Measurements from ENCODE around the gene CCM2. TPM values are rescaled to one million over a fixed set of nuclear protein-coding genes. Genes with fewer than 3 reads are reported as not detected.

CCM2 gene
- total RNA-seq, 2 experiments from 2014 or later, result 48.8 to 52.8 TPM

DNA sequence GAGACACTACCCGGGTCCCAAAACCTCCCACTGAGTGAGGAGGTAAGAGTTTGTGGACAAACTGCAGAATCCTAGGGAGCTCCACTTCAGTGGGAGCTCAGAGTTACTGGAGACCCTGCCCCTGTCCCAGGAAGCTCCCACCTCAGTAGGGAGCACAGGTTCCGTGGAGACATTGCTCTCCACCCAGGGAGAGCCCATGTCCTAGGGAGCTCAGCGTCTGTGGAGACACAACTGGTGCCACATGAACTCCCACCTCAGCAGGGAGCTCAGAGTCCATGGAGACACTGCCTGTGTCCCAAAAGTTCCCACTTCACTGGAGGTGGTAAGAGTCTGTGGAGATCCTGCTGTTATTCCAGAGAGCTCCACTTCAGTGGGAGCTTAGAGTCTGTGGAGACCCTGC is 27.4 kb upstream of the CCM2 start:
- Mint-ChIP-seq H3K4me3 (no peak overlapping the region), H3K4me1 (ENCODE audit: low read depth) (peaks cover 33% of the 10 kb centered on the region)

DNA sequence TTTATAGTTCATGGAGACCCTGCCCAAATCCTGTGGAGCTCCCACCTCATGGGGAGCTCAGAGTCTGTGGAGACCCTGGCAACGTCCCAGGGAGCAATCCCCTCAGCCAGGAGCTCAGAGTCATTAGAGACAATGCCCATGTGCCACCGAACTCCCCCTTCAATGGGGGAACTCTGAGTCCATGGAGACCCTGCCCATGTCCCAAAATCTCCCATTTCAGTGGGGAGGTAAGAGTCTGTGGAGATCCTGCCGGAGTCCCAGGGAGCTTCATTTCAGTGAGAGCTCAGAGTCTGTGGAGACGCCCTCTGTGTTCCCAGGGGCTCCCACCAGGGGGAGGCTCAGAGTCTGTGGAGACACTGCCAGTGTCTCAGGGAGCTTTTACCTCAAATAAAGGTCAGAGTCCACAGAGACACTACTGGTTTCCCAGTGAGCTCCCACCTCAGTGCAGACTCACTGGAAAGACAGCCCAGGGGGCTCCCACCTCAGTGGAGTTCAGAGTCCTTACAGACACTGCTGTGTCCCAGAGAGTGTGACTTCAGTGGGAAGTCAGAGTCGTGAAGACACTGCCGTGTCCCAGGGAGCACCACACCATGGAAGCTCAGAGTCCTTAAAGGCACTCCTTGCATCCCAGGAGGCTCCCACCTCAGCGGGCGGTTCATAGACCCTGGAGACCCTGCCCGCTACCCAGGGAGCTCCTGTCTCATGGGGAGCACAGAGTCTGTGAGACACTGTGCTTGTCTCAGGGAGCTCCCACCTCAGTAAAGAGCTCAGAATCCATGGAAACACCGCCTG is 26.2 kb upstream of the CCM2 start:
- H3K4me1 Mint-ChIP-seq (ENCODE audit: low read depth), result peaks cover 45% of the 10 kb centered on the region
- H3K27me3 Mint-ChIP-seq, result no peaks in the 10 kb centered on the region
- TF ChIP-seq CTCF (IDR thresholded peaks at IDR 0.05), result peak; percentile 67
- DNase-seq, result peak; percentile 45 to 78 (median 65)
- peak overlapping the region in 1 of 2 donors; percentile 1 for H3K27ac ChIP-seq (ENCODE audit: low read depth in 1 of 2, low read length in 2 of 2)
- H3K27me3 ChIP-seq (ENCODE audit: control insufficient read depth in 1 of 2, insufficient read depth in 2 of 2, low read length in 2 of 2), result no peaks in the 10 kb centered on the region
- no peaks in the 10 kb centered on the region for H3K9me3 ChIP-seq (ENCODE audit: control insufficient read depth in 1 of 2, insufficient read depth in 1 of 2, low read length in 2 of 2)
- ChIA-PET CTCF (interaction anchor here (0.6 to 3.9 kb wide), 37 partner anchors 9 to 176 kb away, joined by 3 to 62 read pairs (median 5); partner anchors contain the start of genes CCM2 and TBRG4), POLR2A (interaction anchor here (1.0 to 16.1 kb wide), 15 partner anchors 9 to 1048 kb away, joined by 3 to 321 read pairs (median 7); partner anchors contain the start of genes CCM2, H2AZ2, TBRG4 and UBE2D4)
- H3K27ac Mint-ChIP-seq, result peak overlapping the region; percentile 95
- H3K36me3 ChIP-seq (ENCODE audit: insufficient read depth, low read length), result peaks cover 82% of the 10 kb centered on the region
- peak; percentile 48 for ATAC-seq (ENCODE audit: poor library complexity)
- peaks cover 73% of the 10 kb centered on the region for H3K4me1 ChIP-seq (ENCODE audit: insufficient read depth, low read length)
- intact Hi-C loops (cut with DNase I, micrococcal nuclease), result loop anchor here (1.0 to 2.0 kb wide), 2 partner anchors 55 to 162 kb away; no protein-coding TSS in a partner anchor
- H3K4me3 Mint-ChIP-seq, result peak overlapping the region; percentile 25
- H3K9me3 Mint-ChIP-seq, result no peaks in the 10 kb centered on the region
- H3K4me3 ChIP-seq (ENCODE audit: low read length), result no peak overlapping the region
- H3K36me3 Mint-ChIP-seq (ENCODE audit: low read depth), result peaks cover 72% of the 10 kb centered on the region

More for the DNA sequence above, 27.4 kb upstream of the CCM2 start:
- Histone ChIP-seq H3K9me3 (ENCODE audit: control insufficient read depth in 1 of 2, insufficient read depth in 1 of 2, low read length in 2 of 2) (no peaks in the 10 kb centered on the region), H3K27ac (ENCODE audit: low read depth in 1 of 2, low read length in 2 of 2) (no peak overlapping the region), H3K4me3 (ENCODE audit: low read length) (no peak overlapping the region), H3K36me3 (ENCODE audit: insufficient read depth, low read length) (peaks cover 93% of the 10 kb centered on the region), H3K4me1 (ENCODE audit: insufficient read depth, low read length) (peaks cover 60% of the 10 kb centered on the region), H3K27me3 (ENCODE audit: control insufficient read depth in 1 of 2, insufficient read depth in 2 of 2, low read length in 2 of 2) (no peaks in the 10 kb centered on the region)
- Mint-ChIP-seq H3K27ac (peak overlapping the region; percentile 95), H3K27me3 (no peaks in the 10 kb centered on the region), H3K36me3 (ENCODE audit: low read depth) (peaks cover 73% of the 10 kb centered on the region), H3K9me3 (no peaks in the 10 kb centered on the region)
- DNase-seq (no peak), ATAC-seq (ENCODE audit: poor library complexity) (no peak)
- intact Hi-C loops (cut with DNase I, micrococcal nuclease), result loop anchor here in 1 of 2 experiments (2.0 kb wide), 1 partner anchor 56 kb away; no protein-coding TSS in a partner anchor
- TF ChIP-seq CTCF (IDR thresholded peaks at IDR 0.05), result no peak
- ChIA-PET CTCF (interaction anchor here (1.0 to 3.9 kb wide), 5 partner anchors 26 to 164 kb away, joined by 3 to 62 read pairs (median 13); partner anchors contain the start of gene CCM2), POLR2A (interaction anchor here (0.6 to 16.1 kb wide), 7 partner anchors 10 to 139 kb away, joined by 3 to 321 read pairs (median 8); partner anchors contain the start of genes CCM2, H2AZ2 and TBRG4)

DNA sequence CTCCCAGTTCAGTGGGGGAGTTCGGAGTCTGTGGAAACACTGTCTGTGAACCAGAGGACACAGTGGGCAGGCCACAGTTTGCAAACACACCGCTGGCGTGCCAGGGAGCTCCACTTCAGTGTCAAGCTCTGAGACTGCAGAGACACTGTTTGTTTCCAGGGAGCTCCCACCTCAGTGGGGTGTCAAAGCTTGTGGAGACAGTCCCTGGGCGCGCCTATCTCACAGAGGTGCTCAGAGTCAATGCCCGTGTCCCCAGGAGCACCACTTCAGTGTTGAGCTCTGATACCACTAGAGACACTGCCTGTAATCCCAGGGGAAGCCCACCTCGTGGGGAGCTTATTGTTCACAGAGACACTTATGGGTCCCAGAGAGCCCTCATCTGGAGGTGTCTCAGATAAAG is 25.5 kb upstream of the CCM2 start:
- ChIA-PET CTCF (interaction anchor here (1.2 to 3.9 kb wide), 15 partner anchors 10 to 177 kb away, joined by 3 to 62 read pairs (median 7); partner anchors contain the start of genes CCM2 and TBRG4), POLR2A (interaction anchor here (1.0 to 16.1 kb wide), 10 partner anchors 8 to 1048 kb away, joined by 3 to 321 read pairs (median 9); partner anchors contain the start of genes CCM2, TBRG4 and UBE2D4)
- ATAC-seq (ENCODE audit: poor library complexity) (no peak), DNase-seq (no peak)
- Mint-ChIP-seq H3K4me3 (peak overlapping the region; percentile 64), H3K27me3 (no peaks in the 10 kb centered on the region), H3K27ac (peak overlapping the region; percentile 95), H3K4me1 (ENCODE audit: low read depth) (peaks cover 53% of the 10 kb centered on the region), H3K9me3 (no peaks in the 10 kb centered on the region), H3K36me3 (ENCODE audit: low read depth) (peaks cover 73% of the 10 kb centered on the region)
- Histone ChIP-seq H3K27me3 (ENCODE audit: control insufficient read depth in 1 of 2, insufficient read depth in 2 of 2, low read length in 2 of 2) (no peaks in the 10 kb centered on the region), H3K27ac (ENCODE audit: low read depth in 1 of 2, low read length in 2 of 2) (no peak overlapping the region), H3K36me3 (ENCODE audit: insufficient read depth, low read length) (peaks cover 74% of the 10 kb centered on the region), H3K4me3 (ENCODE audit: low read length) (no peak overlapping the region), H3K4me1 (ENCODE audit: insufficient read depth, low read length) (peaks cover 78% of the 10 kb centered on the region), H3K9me3 (ENCODE audit: control insufficient read depth in 1 of 2, insufficient read depth in 1 of 2, low read length in 2 of 2) (no peaks in the 10 kb centered on the region)
- intact Hi-C loops (cut with DNase I, micrococcal nuclease), result no loop called here
- no peak for TF ChIP-seq CTCF (IDR thresholded peaks at IDR 0.05)
